Measurements from ENCODE around the gene SCFD1.
"Not testable (repeated sequence)": the region's sequence is repeated elsewhere in the genome, so short reads cannot be mapped to it uniquely, and the experiment has no call there.

Gene SCFD1

GRCh38 chr14:30669594-30669993, 47.5 kb downstream of the SCFD1 start:
- DNase-seq (ENCODE audit: low read depth), result no peak
- no peak for TF ChIP-seq CTCF (IDR thresholded peaks at IDR 0.05; ENCODE audit: control insufficient read depth, insufficient read depth, low read depth, low read length, missing control alignments)
- H3K4me3 ChIP-seq (ENCODE audit: control insufficient read depth, low read depth, low read length), result no peak overlapping the region

- H3K4me3 ChIP-seq (ENCODE audit: control insufficient read depth, low read depth, low read length), result no peak overlapping the region
- TF ChIP-seq CTCF (IDR thresholded peaks at IDR 0.05; ENCODE audit: control insufficient read depth, insufficient read depth, low read depth, low read length, missing control alignments), result no peak
- no peak for DNase-seq (ENCODE audit: low read depth)
Observed at GRCh38 chr14:30673071-30673470, 51.0 kb downstream of the SCFD1 start.

GRCh38 chr14:30678926-30679431, 56.9 kb downstream of the SCFD1 start:
- no peak for DNase-seq (ENCODE audit: low read depth)
- H3K4me3 ChIP-seq (ENCODE audit: control insufficient read depth, low read depth, low read length), result no peak overlapping the region
- no peak for TF ChIP-seq CTCF (IDR thresholded peaks at IDR 0.05; ENCODE audit: control insufficient read depth, insufficient read depth, low read depth, low read length, missing control alignments)

GRCh38 chr14:30680036-30680435, 57.9 kb downstream of the SCFD1 start:
- no peak overlapping the region for H3K4me3 ChIP-seq (ENCODE audit: control insufficient read depth, low read depth, low read length)
- no peak for TF ChIP-seq CTCF (IDR thresholded peaks at IDR 0.05; ENCODE audit: control insufficient read depth, insufficient read depth, low read depth, low read length, missing control alignments)
- no peak for DNase-seq (ENCODE audit: low read depth)

- DNase-seq (ENCODE audit: low read depth); H3K4me3 ChIP-seq (ENCODE audit: control insufficient read depth, low read depth, low read length): not testable (repeated sequence)
Observed at GRCh38 chr14:30680776-30681175, 58.7 kb downstream of the SCFD1 start.

- TF ChIP-seq CTCF (IDR thresholded peaks at IDR 0.05; ENCODE audit: control insufficient read depth, insufficient read depth, low read depth, low read length, missing control alignments), result peak; percentile 31
- no peak for DNase-seq (ENCODE audit: low read depth)
Observed at GRCh38 chr14:30681752-30682355, 59.7 kb downstream of the SCFD1 start.

GRCh38 chr14:30690487-30691355, 68.6 kb downstream of the SCFD1 start:
- not testable (repeated sequence) for H3K4me3 ChIP-seq (ENCODE audit: control insufficient read depth, low read depth, low read length); DNase-seq (ENCODE audit: low read depth)

More at GRCh38 chr14:30681752-30682355, 59.7 kb downstream of the SCFD1 start:
- H3K4me3 ChIP-seq (ENCODE audit: control insufficient read depth, low read depth, low read length), result no peak overlapping the region

Measured in AG09309 (cell line).